Prostate gland (tissue), 2 donors: ENCODE measurements around the gene KDM1A. TPM values are rescaled to one million over a fixed set of nuclear protein-coding genes. Genes with fewer than 3 reads are reported as not detected.
A peak's percentile ranks its signal among the peaks of the same experiment; 100 is the strongest.

Experiments used
- DNase-seq: peaks from one replicate; pipeline ENCODE4 v3.0.0-alpha.2; 2019; ENCODE audit warnings: low spot score
- H3K27ac ChIP-seq, 2 donors: fragments of 200-600 bp; sonication (generic); 2 replicates each; pipeline ENCODE4 v1.5.1; 2017 to 2019
- H3K27me3 ChIP-seq: fragments of 200-600 bp; sonication (generic); replicated peaks from 2 replicates; pipeline ENCODE4 v1.5.1; 2019; ENCODE audit not compliant: insufficient read depth
- H3K36me3 ChIP-seq, 2 donors: fragments of 200-600 bp; sonication (generic); 1 replicate in 1 of 2; 2 replicates in 1 of 2; pipeline versions ENCODE4 v1.5.1 to v1.8.1; 2017 to 2019
- H3K4me1 ChIP-seq: fragments of 200-600 bp; sonication (generic); replicated peaks from 2 replicates; pipeline ENCODE4 v1.5.1; 2019
- H3K4me3 ChIP-seq, 2 donors: fragments of 200-600 bp; sonication (generic); 2 replicates each; pipeline ENCODE4 v1.5.1; 2017 to 2019
- H3K9me3 ChIP-seq: fragments of 200-600 bp; sonication (generic); 2 replicates; pipeline ENCODE4 v1.5.1; 2017
- POLR2A ChIP-seq: fragments of 450-650 bp; IDR thresholded peaks from one replicate; pipeline ENCODE4 v1.6.1; 2016; ENCODE audit warnings: antibody characterized with exemption, mild to moderate bottlenecking
- POLR2AphosphoS5 ChIP-seq: sonication (generic); formaldehyde crosslinking; IDR thresholded peaks from one replicate; pipeline ENCODE4 v1.6.1; 2017; ENCODE audit warnings: antibody characterized with exemption
- WGBS: methylation state at CpG from one replicate; pipeline ENCODE4 v1.1.5; 2018; 5-methylcytosine and 5-hydroxymethylcytosine counted together
- intact Hi-C: fragments of 100-400 bp; cut with DNase I; formaldehyde crosslinking; loops from one replicate; pipeline ENCODE4 v1.14.2; 2022
- total RNA-seq, 2 donors: library from RNA; depleted of rRNA; stranded (reverse); fragments of >200 nt; gene quantifications; one replicate each; pipeline ENCODE4 v1.1.0, GENCODE V29; 2016
- TF ChIP-seq, protein P1 (sequence below), 4 experiments: fragments of 200-600 bp in 2 of 4; fragments of 450-650 bp in 2 of 4; sonication (generic) in 2 of 4; IDR thresholded peaks; 1 replicate in 3 of 4; 2 replicates in 1 of 4; pipeline ENCODE4 v1.5.1; 2016 to 2019; ENCODE audit warnings: antibody characterized with exemption in 4 of 4, mild to moderate bottlenecking in 2 of 4, moderate library complexity in 2 of 4

Gene KDM1A
- total RNA-seq, 2 donors from 2014 or later = 75.1 to 94.5 TPM

- Histone ChIP-seq H3K4me1 (peaks cover 15% of the 10 kb centered on the region), H3K4me3 (no peak overlapping the region), H3K9me3 (no peaks in the 10 kb centered on the region), H3K27me3 (no peaks in the 10 kb centered on the region), H3K36me3 (peaks cover 0 to 7% of the 10 kb centered on the region in 2 donors), H3K27ac (peak overlapping the region in 1 of 2 donors; percentile 14)
- 93% methylated on average over 3 of the region's 3 CpGs for WGBS
- intact Hi-C loops = no loop called here
- no peak for DNase-seq
- TF ChIP-seq POLR2A (no peak), POLR2AphosphoS5 (no peak)
- TF ChIP-seq, protein P1, sequence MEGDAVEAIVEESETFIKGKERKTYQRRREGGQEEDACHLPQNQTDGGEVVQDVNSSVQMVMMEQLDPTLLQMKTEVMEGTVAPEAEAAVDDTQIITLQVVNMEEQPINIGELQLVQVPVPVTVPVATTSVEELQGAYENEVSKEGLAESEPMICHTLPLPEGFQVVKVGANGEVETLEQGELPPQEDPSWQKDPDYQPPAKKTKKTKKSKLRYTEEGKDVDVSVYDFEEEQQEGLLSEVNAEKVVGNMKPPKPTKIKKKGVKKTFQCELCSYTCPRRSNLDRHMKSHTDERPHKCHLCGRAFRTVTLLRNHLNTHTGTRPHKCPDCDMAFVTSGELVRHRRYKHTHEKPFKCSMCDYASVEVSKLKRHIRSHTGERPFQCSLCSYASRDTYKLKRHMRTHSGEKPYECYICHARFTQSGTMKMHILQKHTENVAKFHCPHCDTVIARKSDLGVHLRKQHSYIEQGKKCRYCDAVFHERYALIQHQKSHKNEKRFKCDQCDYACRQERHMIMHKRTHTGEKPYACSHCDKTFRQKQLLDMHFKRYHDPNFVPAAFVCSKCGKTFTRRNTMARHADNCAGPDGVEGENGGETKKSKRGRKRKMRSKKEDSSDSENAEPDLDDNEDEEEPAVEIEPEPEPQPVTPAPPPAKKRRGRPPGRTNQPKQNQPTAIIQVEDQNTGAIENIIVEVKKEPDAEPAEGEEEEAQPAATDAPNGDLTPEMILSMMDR (IDR thresholded peaks at IDR 0.05) = peak in 1 of 4 experiments; percentile 14
Measured at GRCh38 chr1:23081376-23081775, 62.1 kb downstream of the KDM1A start.

GRCh38 chr1:23083714-23084480 lies 64.6 kb downstream of the KDM1A start:
- Histone ChIP-seq H3K27ac (peak overlapping the region in 1 of 2 donors; percentile 43), H3K36me3 (peaks cover 4 to 20% of the 10 kb centered on the region in 2 donors), H3K4me3 (no peak overlapping the region), H3K9me3 (no peaks in the 10 kb centered on the region), H3K4me1 (peaks cover 15% of the 10 kb centered on the region), H3K27me3 (no peaks in the 10 kb centered on the region)
- peak; percentile 63 for DNase-seq
- no peak for TF ChIP-seq POLR2A
- TF ChIP-seq, protein P1 (IDR thresholded peaks at IDR 0.05) = no peak
- TF ChIP-seq POLR2AphosphoS5 = peak; percentile 65
- intact Hi-C loops = no loop called here
- 53% methylated on average over 5 of the region's 5 CpGs for WGBS

GRCh38 chr1:23084880-23085279 lies 65.6 kb downstream of the KDM1A start:
- intact Hi-C loops = no loop called here
- peak; percentile 73 for DNase-seq
- Histone ChIP-seq H3K4me1 (peaks cover 15% of the 10 kb centered on the region), H3K4me3 (no peak overlapping the region), H3K27ac (peak overlapping the region in 1 of 2 donors; percentile 19), H3K9me3 (no peaks in the 10 kb centered on the region), H3K27me3 (no peaks in the 10 kb centered on the region), H3K36me3 (peaks cover 4 to 20% of the 10 kb centered on the region in 2 donors)
- peak; percentile 79 for TF ChIP-seq POLR2AphosphoS5
- TF ChIP-seq, protein P1 (IDR thresholded peaks at IDR 0.05) = no peak
- 67% methylated on average over 8 of the region's 8 CpGs for WGBS

DNA sequence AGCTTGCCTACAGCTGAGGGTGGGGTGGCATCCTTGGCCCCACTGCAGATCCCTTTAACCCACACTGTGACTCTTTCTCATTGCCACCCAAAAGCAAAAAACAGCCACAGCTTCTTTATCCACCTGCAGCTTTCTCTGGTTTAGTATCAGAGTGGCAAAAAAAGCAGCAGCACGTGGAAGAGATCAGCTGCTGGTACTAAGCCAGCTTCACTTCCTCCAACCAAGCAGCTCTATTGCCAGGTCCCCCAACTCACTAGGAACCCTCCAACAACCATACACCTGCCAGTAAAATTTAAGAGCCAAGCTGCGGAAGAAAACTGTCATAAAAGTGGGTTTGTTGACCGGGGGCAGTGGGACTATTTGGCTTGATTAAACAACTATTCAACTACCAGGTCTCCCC lies 66.4 kb downstream of the KDM1A start:
- TF ChIP-seq, protein P1 (IDR thresholded peaks at IDR 0.05) = no peak
- TF ChIP-seq POLR2A (no peak), POLR2AphosphoS5 (no peak)
- H3K4me1 ChIP-seq = peaks cover 15% of the 10 kb centered on the region
- H3K9me3 ChIP-seq = no peaks in the 10 kb centered on the region
- DNase-seq = no peak
- intact Hi-C loops = no loop called here
- no peaks in the 10 kb centered on the region for H3K27me3 ChIP-seq
- WGBS = 31% methylated on average over 3 of the region's 3 CpGs
- H3K27ac ChIP-seq = peak overlapping the region in 1 of 2 donors; percentile 19
- peaks cover 4 to 19% of the 10 kb centered on the region in 2 donors for H3K36me3 ChIP-seq
- H3K4me3 ChIP-seq = no peak overlapping the region

DNA sequence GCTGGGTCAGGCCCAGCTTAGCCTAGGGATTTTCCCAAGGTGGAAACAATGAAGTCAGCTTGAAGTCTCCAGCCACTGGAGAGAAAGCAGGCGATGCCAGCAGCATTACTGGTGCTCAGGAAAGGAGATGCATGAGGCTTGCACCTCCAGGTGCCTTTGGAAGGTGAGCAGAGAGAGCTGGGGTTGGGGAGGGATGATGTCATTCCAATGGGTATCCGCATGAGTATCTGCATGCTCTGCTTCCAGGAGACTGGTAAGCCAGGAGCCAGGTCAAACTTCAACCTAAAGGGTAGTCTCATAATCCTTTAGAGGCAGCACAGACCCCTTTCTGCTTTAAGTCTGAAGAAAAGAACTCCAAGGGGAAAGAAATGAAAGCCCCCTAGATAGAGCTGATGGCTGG lies 68.8 kb downstream of the KDM1A start:
- Histone ChIP-seq H3K4me3 (no peak overlapping the region), H3K4me1 (peaks cover 15% of the 10 kb centered on the region), H3K27ac (no peak overlapping the region), H3K36me3 (peaks cover 4 to 13% of the 10 kb centered on the region in 2 donors), H3K9me3 (no peaks in the 10 kb centered on the region), H3K27me3 (no peaks in the 10 kb centered on the region)
- TF ChIP-seq, protein P1 (IDR thresholded peaks at IDR 0.05) = no peak
- TF ChIP-seq POLR2AphosphoS5 (no peak), POLR2A (no peak)
- intact Hi-C loops = no loop called here
- WGBS = 87% methylated on average over 2 of the region's 2 CpGs
- DNase-seq = no peak
